NCI-H446 treated with DMSO at 0.1 percent for 48 hours (cell line): ENCODE data around the gene BZW1.

Source experiments
- DNase-seq: peaks from one replicate; lab custom pipeline; 2025; lab: John Stamatoyannopoulos, UW

BZW1 gene

GRCh38 chr2:200811333-200812121 is at the start of gene BZW1:
TSS of gene BZW1 (plus strand) at chr2:200811910. CDS start at chr2:200813218, 1,308 bp downstream.
- DNase-seq, result peak; percentile 90

- no peak for DNase-seq
Measured at GRCh38 chr2:200762127-200762526, 49.6 kb upstream of the BZW1 start.

DNA sequence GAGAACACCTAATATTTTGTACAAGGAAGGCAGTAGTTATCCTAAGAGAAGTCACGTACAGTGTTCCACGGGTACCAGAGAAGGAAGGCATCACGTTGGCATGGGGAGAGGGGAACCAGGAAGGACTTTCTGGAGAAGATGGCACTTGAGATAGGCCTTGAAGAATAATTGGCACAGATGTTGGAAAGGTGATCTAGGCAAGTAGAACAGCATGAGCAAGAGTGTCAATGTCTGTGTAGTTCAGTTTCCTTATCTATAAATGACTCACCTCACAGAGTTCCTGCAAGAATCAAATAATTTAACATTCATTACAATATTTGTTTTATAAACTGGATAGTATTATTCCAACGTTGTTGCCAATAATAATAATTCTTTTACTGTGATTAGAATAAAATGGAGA is 48.3 kb upstream of the BZW1 start:
- no peak for DNase-seq

DNA sequence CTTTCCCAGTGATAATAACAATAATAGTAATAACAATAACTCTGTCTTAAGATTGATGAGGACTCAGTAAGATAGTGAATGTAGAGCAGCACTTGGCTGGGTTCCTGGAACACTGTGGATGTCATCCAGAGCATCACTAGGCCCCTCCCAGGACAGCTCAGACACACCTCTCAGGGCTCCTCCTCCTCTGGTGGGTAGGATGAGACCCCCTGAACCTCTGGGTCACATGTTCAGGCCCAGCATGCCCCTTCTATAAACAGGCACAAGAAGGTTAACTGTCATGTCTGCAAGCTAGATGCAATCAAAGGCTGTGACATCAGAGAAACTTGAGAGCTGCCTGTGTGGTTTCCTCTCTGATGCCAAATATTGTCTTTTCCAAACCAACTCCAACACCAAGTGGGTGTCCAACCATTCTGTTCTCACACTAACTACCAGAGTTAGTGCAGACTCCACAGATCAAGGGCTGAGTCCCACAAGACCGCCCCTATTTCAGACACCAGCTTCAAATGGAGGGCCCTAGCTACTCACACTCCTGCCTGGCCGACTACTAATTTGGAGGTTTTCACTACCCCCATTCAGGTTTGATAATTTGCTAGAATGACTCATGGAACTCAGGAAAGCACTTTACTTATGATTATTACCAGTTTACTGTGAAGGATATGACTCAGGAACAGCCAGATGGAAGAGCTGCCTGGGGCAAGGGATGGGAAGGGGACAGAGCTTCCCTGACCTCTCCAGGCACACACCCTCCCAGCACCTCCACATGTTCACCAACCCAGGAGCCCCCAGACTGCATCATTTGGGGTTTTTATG is 46.4 kb upstream of the BZW1 start:
- no peak for DNase-seq

DNA sequence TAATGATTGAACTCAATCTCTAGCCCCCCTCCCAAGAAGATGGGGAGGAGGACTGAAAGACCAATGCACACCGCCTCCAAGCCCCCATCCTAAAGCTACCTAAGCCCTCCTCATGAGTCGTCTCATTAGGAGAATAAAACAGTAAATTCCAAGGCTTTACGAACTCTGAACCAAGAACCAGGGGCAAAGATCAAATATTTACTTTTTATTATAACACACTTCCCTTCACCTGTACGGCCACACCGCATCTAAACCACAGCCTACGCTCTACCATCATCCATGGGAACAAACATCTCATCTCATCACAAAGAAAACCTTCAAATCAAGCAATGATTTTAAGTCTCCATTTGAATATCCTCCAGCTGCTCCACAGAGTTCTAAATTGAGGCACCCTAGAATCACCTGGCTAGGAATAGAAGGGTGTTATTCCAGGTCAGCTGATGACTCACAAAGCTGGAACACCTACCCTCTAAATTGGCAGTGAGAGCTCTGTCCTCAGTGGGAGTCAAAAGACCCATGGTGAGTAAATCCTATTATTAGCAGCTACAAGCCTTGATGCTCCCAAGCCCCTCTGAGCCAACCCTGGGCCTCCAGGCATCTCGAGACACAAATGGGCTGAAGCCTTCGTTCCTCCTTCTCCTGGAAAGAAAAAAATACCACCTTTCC is 45.6 kb upstream of the BZW1 start:
- no peak for DNase-seq

DNA sequence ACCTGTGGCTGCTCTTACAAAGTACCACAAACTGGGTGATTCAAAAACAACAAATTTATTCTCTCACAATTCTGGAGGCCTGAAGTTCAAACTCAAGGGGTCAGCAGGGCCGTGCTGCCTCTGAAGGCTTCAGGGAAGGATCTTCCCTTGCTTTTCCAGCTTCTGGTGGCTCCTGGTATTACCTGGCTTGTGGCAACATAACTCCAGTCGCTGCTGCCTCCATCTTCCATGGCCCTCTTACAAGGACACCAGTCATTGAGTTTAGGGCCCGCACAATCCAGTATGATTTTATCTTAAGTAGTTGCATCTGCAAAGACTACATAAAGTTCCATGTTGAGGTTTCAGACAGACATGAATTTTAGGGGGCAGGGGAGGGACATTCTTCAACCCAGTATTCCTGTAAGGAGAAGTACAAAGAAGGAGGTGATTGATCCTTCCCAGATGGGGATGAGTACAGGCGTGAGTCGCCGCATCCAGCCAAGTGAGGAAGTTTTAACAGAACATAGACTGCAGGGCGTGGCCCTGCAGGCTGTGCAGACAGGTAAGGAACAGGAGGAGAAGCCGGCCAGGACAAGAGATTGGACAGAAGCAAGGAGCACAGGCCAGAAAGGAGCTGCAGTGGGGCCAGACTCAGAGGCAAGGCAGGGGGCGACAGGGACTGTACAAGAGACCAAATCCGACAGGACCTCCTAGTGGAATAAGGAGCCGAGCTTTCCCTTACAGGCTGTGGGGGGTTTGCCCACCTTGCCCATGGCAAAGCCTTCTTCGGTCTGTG is 44.4 kb upstream of the BZW1 start:
- no peak for DNase-seq

- DNase-seq, result no peak
Measured at GRCh38 chr2:200770847-200771246, 40.9 kb upstream of the BZW1 start.

DNA sequence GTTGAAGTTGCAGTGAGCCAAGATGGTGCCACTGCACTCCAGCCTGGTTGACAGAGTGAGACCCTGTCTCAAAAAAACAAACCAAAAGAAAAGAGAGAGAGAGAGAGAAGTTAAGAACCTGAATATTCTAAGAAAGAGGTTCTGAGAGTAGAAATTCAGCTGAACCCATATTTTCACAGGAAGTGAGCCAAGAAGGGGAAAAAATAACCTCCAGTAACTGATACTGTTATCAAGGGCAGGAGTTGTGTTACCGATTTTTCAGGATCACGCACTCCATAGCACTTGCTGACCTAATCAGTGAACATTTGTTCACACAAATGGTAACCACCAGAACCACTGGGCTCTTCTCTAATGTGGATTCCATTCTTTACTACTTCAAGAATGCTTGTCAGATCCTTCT is 39.1 kb upstream of the BZW1 start:
- no peak for DNase-seq

DNA sequence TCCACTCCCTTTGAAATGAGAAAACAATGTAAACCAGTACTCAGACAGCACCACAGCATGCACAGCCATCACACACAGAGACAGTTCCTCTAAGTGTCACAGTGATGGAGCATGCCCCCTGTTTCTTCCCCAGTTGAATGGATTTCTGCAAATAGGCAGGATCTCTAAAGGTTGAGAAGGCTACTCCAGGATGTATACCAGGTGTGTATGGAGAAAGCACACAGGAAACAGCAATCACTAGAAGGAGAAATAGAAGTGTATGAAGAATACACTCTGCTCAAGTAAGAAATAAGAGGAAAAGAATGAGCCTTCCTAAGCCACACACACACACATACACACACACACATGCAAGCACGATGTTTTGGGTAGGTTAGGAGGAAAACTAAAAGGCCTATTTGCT is 38.6 kb upstream of the BZW1 start:
- no peak for DNase-seq

- DNase-seq, result no peak
Measured at GRCh38 chr2:200774920-200775319, 36.8 kb upstream of the BZW1 start.

DNA sequence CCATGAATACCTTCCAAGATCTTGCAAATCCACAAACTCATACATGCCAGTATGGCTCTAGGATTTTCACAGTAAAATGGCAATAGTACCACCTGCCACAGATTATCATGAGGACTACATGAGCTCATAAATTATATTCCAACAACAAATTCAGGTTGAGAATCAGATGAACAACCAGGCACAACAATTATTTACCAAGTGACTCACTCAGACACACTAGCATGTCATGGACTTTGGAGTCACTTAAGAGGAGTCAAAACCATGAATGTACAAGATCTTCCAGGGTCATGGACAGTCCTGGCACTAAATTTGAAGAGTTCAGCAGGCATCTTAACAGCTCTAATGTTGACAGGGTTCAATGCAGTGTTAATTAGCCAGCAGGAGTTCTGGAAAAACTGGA is 34.4 kb upstream of the BZW1 start:
- DNase-seq, result no peak

GRCh38 chr2:200778038-200778437 is 33.7 kb upstream of the BZW1 start:
- DNase-seq, result no peak

- no peak for DNase-seq
Measured at GRCh38 chr2:200779214-200779613, 32.5 kb upstream of the BZW1 start.

DNA sequence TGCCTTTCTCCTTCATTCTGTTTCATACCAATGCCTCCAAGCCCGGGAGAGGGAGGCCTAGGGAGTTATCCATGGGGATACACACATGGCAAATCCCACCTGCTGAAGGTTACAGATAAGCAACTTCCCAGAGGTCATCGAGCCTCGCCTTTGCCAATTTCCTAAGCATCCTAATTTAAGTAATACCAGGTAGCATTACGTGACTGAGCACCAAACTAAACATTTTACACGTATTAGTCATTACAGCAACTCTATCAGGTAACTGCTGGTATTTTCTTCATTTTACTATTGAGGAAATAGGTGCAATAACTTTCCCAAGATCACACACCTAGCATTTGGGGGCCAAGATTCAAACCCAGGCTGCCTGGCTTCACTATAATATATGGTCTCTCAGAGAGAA is 30.1 kb upstream of the BZW1 start:
- DNase-seq, result no peak

DNA sequence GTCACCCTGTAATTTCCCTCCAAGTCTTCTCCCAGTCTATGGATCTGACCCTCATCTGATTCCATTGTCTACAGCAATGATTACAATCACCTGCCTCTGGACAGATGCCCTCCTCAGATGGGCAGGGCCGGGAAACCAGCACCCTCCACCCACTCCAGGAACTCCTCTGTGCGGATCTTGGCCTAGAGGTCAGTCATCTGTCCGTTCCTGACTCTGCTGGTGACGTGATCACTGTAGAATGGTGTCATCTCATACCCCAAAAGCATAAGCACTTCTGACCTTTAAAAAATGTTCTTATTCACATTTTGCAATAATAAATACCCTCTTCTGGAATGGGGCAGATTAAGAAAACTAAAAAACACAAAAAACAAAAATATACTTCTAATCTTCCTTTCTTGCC is 29.5 kb upstream of the BZW1 start:
- DNase-seq, result no peak

GRCh38 chr2:200784215-200784614 is 27.5 kb upstream of the BZW1 start:
- no peak for DNase-seq

GRCh38 chr2:200786423-200786822 is 25.3 kb upstream of the BZW1 start:
- DNase-seq, result no peak

DNA sequence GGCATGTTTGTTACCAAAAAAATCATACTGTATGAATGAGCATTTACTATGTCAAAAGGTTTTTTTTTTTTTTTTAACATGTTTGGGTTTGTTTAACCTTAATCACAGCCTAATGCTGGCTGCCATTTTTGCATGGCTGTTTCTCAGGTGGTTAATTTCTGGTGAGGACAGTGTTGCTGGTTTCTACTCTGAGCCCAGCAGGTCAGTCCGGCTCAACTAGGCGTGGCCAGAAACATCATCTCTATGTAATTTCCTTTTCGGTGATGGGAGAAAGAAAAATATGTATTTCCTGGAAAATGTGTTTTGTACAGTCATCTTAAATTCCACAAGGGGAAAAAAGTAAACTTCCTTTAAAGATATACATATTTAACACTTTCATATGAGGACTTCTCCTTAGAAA is 24.9 kb upstream of the BZW1 start:
- no peak for DNase-seq

- no peak for DNase-seq
Measured at GRCh38 chr2:200787351-200788120, 24.2 kb upstream of the BZW1 start.

DNA sequence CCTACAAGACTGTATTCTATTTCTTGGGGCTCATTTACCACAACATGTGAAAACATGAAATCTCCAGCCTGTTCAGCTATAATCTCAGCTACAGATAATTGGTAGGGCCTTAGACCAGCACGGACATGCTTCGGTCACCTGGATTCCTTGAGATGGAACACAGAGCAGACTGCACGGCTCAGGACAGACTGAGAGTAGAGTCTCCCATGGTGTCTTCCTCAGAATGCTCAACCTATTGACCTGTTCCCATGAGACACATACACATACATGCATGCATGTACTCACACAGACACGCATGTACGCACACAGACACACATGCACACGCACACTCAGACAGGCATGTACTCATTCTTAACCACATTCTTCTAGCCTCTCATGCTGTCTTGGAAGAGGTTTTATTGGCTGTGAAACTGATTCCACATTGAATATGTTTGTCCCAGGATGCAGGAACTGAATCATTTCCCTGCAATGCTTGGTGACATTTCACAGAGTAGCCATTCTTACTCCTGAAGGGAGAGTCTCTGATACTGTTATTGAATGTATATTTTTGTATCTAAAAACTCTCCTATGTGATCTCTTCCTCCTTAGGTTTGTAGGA is 23.5 kb upstream of the BZW1 start:
- DNase-seq, result no peak

DNA sequence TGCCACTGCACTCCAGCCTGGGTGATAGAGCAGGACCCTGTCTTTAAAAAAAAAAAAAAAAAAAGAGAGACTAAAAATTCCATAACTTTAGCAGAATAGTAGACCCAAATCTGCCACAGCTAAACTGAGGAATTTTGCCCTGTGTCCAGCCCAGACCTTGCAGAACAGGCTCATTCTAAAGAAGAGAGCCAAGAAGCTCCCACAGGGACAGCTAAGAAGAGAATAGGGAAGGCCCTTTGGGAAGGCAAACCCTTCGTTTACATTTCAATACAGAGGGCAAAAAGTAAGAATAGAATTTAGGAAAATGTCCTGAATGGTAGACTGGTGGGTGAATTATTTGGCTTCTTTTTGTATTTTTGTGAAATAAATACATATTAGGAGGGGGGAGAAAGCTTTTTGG is 21.5 kb upstream of the BZW1 start:
- no peak for DNase-seq
